DND-41 (cell line): ENCODE data around the gene PLPPR1.

Source experiments
- EZH2 ChIP-seq: IDR thresholded peaks from 3 replicates; pipeline ENCODE4 v1.6.1; 2012; ENCODE audit warnings: borderline replicate concordance, low read depth, mild to moderate bottlenecking, moderate library complexity, low read length, inconsistent platforms; ENCODE audit not compliant: severe bottlenecking
- TF ChIP-seq, protein P1 (sequence below): IDR thresholded peaks from 2 replicates; pipeline ENCODE4 v1.5.1; 2012; ENCODE audit warnings: borderline replicate concordance, low read length, moderate library complexity, mild to moderate bottlenecking; ENCODE audit not compliant: poor library complexity, severe bottlenecking; ENCODE audit errors: extremely low read depth

DNA sequence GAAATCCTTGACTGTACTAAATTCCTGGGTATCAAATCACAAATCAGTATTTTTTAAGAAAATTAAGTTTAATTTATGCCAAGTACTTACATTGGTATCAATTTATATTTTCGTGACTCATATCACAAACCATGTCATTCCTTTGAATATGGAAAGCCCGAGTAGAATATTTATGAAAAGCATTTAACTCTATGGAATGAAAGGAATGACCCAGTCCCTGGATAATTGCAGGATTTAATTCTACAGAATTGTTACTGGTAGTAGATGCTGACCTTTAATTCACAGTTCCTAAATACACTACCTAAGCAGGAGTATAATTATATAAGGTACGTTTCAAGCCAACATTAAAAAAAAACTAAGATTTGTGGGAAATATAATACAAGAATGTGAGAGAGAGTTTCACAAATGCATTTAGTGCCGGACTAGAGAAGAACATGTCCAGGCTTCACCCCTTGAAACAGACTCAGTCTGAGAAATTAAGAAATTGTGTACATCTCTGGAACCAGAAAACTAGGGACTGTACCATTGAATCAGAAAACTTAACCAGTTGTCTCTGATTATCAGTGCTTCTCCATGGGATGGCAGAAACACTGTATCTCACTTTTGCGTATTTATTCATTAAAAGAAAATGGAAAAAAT lies 28.5 kb upstream of the PLPPR1 start:
- TF ChIP-seq EZH2: no peak
- TF ChIP-seq, protein P1, sequence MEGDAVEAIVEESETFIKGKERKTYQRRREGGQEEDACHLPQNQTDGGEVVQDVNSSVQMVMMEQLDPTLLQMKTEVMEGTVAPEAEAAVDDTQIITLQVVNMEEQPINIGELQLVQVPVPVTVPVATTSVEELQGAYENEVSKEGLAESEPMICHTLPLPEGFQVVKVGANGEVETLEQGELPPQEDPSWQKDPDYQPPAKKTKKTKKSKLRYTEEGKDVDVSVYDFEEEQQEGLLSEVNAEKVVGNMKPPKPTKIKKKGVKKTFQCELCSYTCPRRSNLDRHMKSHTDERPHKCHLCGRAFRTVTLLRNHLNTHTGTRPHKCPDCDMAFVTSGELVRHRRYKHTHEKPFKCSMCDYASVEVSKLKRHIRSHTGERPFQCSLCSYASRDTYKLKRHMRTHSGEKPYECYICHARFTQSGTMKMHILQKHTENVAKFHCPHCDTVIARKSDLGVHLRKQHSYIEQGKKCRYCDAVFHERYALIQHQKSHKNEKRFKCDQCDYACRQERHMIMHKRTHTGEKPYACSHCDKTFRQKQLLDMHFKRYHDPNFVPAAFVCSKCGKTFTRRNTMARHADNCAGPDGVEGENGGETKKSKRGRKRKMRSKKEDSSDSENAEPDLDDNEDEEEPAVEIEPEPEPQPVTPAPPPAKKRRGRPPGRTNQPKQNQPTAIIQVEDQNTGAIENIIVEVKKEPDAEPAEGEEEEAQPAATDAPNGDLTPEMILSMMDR: no peak
